ENCODE measurements around the gene FBXO31. TPM values are rescaled to one million over a fixed set of nuclear protein-coding genes. Genes with fewer than 3 reads are reported as not detected.

Gene FBXO31
- total RNA-seq, 4 donors from 2014 or later: 89.4 to 241 (median 147) TPM

DNA sequence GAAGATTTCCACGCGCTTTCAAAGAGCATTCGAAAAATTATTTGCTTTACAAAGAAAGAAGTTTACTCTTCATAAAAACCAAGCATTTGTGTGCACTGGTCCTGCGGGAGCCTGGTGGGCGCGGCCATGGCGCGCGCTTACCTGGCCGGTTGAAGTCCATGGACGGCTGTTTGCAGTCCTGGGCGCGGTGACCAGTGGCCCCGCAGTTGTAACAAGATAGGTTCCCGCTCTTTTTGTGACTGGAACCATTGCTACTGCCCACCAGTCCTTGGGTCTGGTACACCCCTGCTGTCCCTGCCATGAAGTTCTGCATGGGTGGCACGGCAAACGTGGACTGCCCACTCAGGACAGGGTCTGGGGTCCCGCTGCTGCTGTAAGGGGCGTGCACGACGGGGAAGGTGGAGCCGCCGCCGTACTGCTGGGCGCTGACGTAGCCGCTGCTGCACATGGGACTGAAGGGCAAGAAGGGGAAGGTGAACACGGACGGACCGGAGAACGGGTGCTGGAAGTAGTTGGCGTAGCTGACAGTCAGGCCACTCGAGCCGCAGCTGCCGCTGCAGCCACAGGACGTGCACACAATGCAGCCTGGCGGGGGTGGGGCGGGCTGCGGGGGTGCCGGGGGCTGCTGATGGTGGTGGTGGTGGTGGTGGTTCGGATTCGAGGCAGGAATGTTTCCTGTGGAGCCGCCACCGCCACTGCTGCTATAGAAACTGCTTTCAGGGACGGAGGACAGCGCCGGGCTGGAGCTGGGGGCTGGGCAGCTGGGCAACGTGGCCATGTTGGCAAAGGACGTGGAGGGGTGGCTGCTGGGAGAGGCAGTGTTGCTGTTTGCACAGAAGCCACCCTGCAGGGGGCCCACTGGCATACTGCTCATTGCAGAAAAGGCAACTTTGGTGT is 28.0 kb upstream of the FBXO31 start:
- Histone ChIP-seq H3K27ac (no peak overlapping the region), H3K27me3 (no peaks in the 10 kb centered on the region), H3K36me3 (peaks cover 0 to 94% (median 22%) of the 10 kb centered on the region in 3 donors), H3K4me1 (peaks cover 0 to 4% (median 0%) of the 10 kb centered on the region in 4 donors), H3K4me3 (no peak overlapping the region), H3K9me3 (no peaks in the 10 kb centered on the region)
- TF ChIP-seq EP300 (IDR thresholded peaks at IDR 0.05): no peak
- TF ChIP-seq, protein P1, sequence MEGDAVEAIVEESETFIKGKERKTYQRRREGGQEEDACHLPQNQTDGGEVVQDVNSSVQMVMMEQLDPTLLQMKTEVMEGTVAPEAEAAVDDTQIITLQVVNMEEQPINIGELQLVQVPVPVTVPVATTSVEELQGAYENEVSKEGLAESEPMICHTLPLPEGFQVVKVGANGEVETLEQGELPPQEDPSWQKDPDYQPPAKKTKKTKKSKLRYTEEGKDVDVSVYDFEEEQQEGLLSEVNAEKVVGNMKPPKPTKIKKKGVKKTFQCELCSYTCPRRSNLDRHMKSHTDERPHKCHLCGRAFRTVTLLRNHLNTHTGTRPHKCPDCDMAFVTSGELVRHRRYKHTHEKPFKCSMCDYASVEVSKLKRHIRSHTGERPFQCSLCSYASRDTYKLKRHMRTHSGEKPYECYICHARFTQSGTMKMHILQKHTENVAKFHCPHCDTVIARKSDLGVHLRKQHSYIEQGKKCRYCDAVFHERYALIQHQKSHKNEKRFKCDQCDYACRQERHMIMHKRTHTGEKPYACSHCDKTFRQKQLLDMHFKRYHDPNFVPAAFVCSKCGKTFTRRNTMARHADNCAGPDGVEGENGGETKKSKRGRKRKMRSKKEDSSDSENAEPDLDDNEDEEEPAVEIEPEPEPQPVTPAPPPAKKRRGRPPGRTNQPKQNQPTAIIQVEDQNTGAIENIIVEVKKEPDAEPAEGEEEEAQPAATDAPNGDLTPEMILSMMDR (IDR thresholded peaks at IDR 0.05): no peak
- TF ChIP-seq POLR2A (IDR thresholded peaks at IDR 0.05): no peak
- WGBS, 2 donors: 92 to 93% methylated on average over 49 of the region's 49 CpGs
- DNase-seq (ENCODE audit: low spot score in 2 of 2): no peak

DNA sequence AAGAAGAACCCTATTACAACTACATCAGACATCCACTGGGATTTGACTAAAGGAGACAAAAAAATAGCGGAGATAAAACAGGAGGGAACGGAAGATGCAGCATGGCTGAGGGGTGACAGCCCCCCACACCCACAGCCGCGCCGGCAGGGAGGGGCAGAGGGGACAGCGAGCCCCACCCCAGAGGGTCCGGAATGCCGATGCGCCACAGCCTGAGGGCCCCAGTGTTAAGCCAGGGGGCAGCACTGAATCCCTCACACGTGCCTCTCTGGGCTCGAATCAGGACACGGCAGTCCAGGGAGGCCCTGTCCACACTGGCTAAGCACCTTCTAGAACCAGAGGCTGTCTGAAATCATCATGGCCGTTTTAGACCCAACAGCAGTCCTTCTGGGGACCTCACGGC is 27.4 kb upstream of the FBXO31 start:
- H3K27me3 ChIP-seq: no peaks in the 10 kb centered on the region
- H3K36me3 ChIP-seq: peaks cover 0 to 94% (median 22%) of the 10 kb centered on the region in 3 donors
- WGBS, 2 donors: 80 to 81% methylated on average over 14 of the region's 14 CpGs
- H3K4me3 ChIP-seq: no peak overlapping the region
- H3K27ac ChIP-seq: no peak overlapping the region
- TF ChIP-seq, protein P1 (IDR thresholded peaks at IDR 0.05): no peak
- TF ChIP-seq EP300 (IDR thresholded peaks at IDR 0.05) (no peak), POLR2A (IDR thresholded peaks at IDR 0.05) (no peak)
- H3K4me1 ChIP-seq: peaks cover 0 to 4% (median 0%) of the 10 kb centered on the region in 4 donors
- DNase-seq (ENCODE audit: low spot score in 2 of 2): no peak
- no peaks in the 10 kb centered on the region for H3K9me3 ChIP-seq

DNA sequence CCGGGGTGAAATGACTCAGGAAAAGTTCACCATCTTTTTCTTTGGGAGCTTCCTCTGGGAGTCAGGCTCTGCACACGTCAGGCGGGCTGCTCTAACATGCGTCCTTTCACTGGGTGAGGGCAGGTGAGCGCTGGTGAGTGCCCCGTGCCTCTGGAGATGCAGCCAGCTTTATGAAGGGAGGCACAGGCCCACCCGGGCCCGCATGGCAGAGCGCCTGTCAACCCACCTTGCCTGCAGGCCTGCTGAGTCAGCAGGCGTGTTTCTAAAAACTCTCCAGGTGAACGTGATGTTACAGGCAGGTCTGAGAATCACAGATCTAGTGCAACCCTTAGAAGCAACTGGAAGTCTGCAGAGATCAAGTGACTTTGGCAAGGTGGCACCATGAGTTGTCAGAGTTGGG is 27.0 kb upstream of the FBXO31 start:
- Histone ChIP-seq H3K9me3 (no peaks in the 10 kb centered on the region), H3K36me3 (peaks cover 0 to 94% (median 22%) of the 10 kb centered on the region in 3 donors), H3K4me1 (peaks cover 0 to 4% (median 0%) of the 10 kb centered on the region in 4 donors), H3K4me3 (no peak overlapping the region), H3K27ac (no peak overlapping the region), H3K27me3 (no peaks in the 10 kb centered on the region)
- DNase-seq (ENCODE audit: low spot score in 2 of 2): no peak
- 94 to 96% methylated on average over 11 of the region's 11 CpGs for WGBS, 2 donors
- TF ChIP-seq, protein P1 (IDR thresholded peaks at IDR 0.05): no peak
- TF ChIP-seq EP300 (IDR thresholded peaks at IDR 0.05) (no peak), POLR2A (IDR thresholded peaks at IDR 0.05) (no peak)

DNA sequence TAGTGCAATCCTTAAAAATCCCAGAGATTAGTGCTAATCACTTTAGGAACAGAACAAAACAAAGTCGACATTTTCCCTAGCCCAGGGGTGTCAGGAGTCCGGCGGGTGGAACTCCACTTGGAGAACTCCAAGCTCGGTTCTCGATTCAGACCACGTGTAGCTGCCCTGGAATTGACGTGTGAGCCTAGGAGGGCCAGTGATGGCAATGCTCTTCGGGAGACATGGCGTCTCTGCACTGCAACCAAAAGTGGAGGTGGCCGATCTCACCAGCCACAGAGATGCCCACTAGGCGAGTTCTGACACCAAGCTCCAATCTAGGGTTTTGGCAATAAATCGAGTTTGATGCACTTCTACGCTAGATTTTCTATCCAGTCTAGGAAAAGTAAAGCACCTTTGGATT is 26.2 kb upstream of the FBXO31 start:
- H3K36me3 ChIP-seq: peaks cover 0 to 94% (median 23%) of the 10 kb centered on the region in 3 donors
- H3K4me3 ChIP-seq: no peak overlapping the region
- peaks cover 0 to 4% (median 0%) of the 10 kb centered on the region in 4 donors for H3K4me1 ChIP-seq
- TF ChIP-seq EP300 (IDR thresholded peaks at IDR 0.05) (no peak), POLR2A (IDR thresholded peaks at IDR 0.05) (no peak)
- TF ChIP-seq, protein P1 (IDR thresholded peaks at IDR 0.05): no peak
- no peaks in the 10 kb centered on the region for H3K27me3 ChIP-seq
- H3K27ac ChIP-seq: no peak overlapping the region
- no peaks in the 10 kb centered on the region for H3K9me3 ChIP-seq
- WGBS, 2 donors: 93 to 96% methylated on average over 13 of the region's 13 CpGs
- DNase-seq (ENCODE audit: low spot score in 2 of 2): no peak

DNA sequence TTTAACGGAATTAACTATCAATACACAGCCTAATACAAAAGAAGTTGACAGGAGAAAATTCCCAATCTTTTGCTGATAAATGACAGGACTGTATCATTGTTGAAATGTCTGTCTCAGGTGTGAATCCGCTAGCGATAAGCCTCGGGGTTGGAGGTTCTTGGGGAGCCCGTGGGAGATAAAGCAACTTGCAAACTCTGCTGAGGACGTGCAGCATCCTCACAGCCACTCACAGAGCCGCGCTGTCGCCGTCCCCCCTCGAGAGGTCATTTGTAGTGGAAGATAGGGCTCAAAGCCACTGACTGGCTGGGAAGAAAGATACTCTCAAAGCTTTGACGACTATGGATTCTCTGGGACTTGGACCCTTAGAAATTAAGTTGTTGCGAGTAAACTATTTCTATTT is 25.6 kb upstream of the FBXO31 start:
- TF ChIP-seq POLR2A (IDR thresholded peaks at IDR 0.05): no peak
- TF ChIP-seq, protein P1 (IDR thresholded peaks at IDR 0.05): no peak
- no peak overlapping the region for H3K27ac ChIP-seq
- peaks cover 0 to 94% (median 26%) of the 10 kb centered on the region in 3 donors for H3K36me3 ChIP-seq
- H3K27me3 ChIP-seq: no peaks in the 10 kb centered on the region
- DNase-seq (ENCODE audit: low spot score in 2 of 2): no peak
- no peaks in the 10 kb centered on the region for H3K9me3 ChIP-seq
- WGBS, 2 donors: 82 to 86% methylated on average over 13 of the region's 13 CpGs
- no peak overlapping the region for H3K4me3 ChIP-seq
- peaks cover 0 to 4% (median 0%) of the 10 kb centered on the region in 4 donors for H3K4me1 ChIP-seq
